Loucy (cell line): ENCODE measurements around the gene IL33.

Experiments used
- EZH2phosphoT487 ChIP-seq: fragments of 200-600 bp; IDR thresholded peaks from 2 replicates; pipeline ENCODE4 v1.6.1; 2018; ENCODE audit warnings: antibody characterized with exemption, mild to moderate bottlenecking, moderate library complexity, borderline replicate concordance
- TF ChIP-seq, protein P1 (sequence below): fragments of 200-600 bp; sonication (generic); conservative IDR thresholded peaks from 2 replicates; pipeline ENCODE4 v1.5.1; 2014; ENCODE audit warnings: mild to moderate bottlenecking, antibody characterized with exemption, low read length

DNA sequence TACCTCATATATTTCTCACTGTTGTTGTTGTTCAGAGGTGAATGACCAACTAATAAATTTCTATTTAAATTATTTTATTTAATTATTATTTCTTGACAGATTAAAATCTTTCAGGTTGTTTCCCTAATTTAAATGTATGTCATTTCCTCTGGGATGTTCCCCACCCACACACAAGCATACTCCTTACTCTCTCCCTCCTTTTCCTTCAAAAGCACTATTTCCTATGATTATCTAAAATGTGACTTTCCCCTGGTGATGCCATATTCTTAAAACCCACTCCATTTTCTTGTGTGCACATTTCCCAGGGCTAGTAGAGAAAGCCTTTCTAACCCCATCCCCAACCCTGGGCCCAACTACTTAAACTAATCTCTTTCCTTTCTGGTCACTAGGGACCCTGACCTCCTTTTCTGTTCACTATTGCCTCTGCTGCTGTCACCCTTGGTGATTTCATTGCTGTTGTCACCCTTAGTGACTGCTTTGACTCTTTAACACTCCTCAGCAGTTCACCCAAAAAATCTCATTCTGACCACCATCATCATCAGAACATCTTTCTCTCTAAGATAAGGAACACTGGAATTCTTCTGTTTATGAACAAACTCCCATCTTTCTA is 16.8 kb downstream of the IL33 start:
- TF ChIP-seq, protein P1, sequence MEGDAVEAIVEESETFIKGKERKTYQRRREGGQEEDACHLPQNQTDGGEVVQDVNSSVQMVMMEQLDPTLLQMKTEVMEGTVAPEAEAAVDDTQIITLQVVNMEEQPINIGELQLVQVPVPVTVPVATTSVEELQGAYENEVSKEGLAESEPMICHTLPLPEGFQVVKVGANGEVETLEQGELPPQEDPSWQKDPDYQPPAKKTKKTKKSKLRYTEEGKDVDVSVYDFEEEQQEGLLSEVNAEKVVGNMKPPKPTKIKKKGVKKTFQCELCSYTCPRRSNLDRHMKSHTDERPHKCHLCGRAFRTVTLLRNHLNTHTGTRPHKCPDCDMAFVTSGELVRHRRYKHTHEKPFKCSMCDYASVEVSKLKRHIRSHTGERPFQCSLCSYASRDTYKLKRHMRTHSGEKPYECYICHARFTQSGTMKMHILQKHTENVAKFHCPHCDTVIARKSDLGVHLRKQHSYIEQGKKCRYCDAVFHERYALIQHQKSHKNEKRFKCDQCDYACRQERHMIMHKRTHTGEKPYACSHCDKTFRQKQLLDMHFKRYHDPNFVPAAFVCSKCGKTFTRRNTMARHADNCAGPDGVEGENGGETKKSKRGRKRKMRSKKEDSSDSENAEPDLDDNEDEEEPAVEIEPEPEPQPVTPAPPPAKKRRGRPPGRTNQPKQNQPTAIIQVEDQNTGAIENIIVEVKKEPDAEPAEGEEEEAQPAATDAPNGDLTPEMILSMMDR: no peak
- no peak for TF ChIP-seq EZH2phosphoT487
